Vagina (tissue), 2 donors: ENCODE measurements around the gene GPR37L1. TPM values are rescaled to one million over a fixed set of nuclear protein-coding genes. Genes with fewer than 3 reads are reported as not detected.
"Not testable (repeated sequence)": the region's sequence is repeated elsewhere in the genome, so short reads cannot be mapped to it uniquely, and the experiment has no call there.

Source experiments
- DNase-seq, 2 donors: peaks; one replicate each; pipeline ENCODE4 v3.0.0-alpha.2; 2017; ENCODE audit errors: extremely low spot score in 2 of 2
- H3K27ac ChIP-seq: fragments of 200-600 bp; sonication (generic); one replicate; pipeline ENCODE4 v1.5.1; 2019
- H3K27me3 ChIP-seq: fragments of 200-600 bp; sonication (generic); one replicate; pipeline ENCODE4 v1.5.1; 2019
- H3K36me3 ChIP-seq, 2 donors: fragments of 200-600 bp; sonication (generic); one replicate each; pipeline ENCODE4 v1.5.1; 2017 to 2019
- H3K4me1 ChIP-seq: fragments of 200-600 bp; sonication (generic); one replicate; pipeline ENCODE4 v1.5.1; 2019
- H3K4me3 ChIP-seq, 2 donors: fragments of 200-600 bp; sonication (generic); 1 replicate in 1 of 2; 2 replicates in 1 of 2; pipeline ENCODE4 v1.5.1; 2016 to 2019
- H3K9me3 ChIP-seq: fragments of 200-600 bp; sonication (generic); one replicate; pipeline ENCODE4 v1.5.1; 2019
- CTCF ChIP-seq, 3 experiments: fragments of 450-650 bp in 2 of 3; fragments of 200-600 bp in 1 of 3; sonication (generic) in 1 of 3; IDR thresholded peaks; one replicate each; pipeline ENCODE4 v1.5.1; 2017 to 2019; ENCODE audit warnings: antibody characterized with exemption in 3 of 3, mild to moderate bottlenecking in 2 of 3, moderate library complexity in 2 of 3
- POLR2A ChIP-seq, 2 donors: fragments of 450-650 bp; IDR thresholded peaks; one replicate each; pipeline ENCODE4 v1.6.1; 2017; ENCODE audit warnings: antibody characterized with exemption in 2 of 2, mild to moderate bottlenecking in 2 of 2, moderate library complexity in 2 of 2
- POLR2AphosphoS5 ChIP-seq, 2 donors: sonication (generic); formaldehyde crosslinking; IDR thresholded peaks; one replicate each; pipeline ENCODE4 v1.9.0; 2017; ENCODE audit warnings: antibody characterized with exemption in 2 of 2, mild to moderate bottlenecking in 2 of 2, low read depth in 1 of 2; ENCODE audit not compliant: insufficient read depth in 1 of 2
- intact Hi-C: fragments of 100-400 bp; cut with DNase I; formaldehyde crosslinking; loops from one replicate; pipeline ENCODE4 v1.15.1; 2023
- total RNA-seq: library from RNA; depleted of rRNA; stranded (reverse); fragments of >200 nt; gene quantifications from one replicate; pipeline ENCODE4 v1.2.3, GENCODE V29; 2016

The GPR37L1 gene
- total RNA-seq, 1 donor from 2014 or later = 0.25 TPM

- H3K9me3 ChIP-seq = no peaks in the 10 kb centered on the region
- intact Hi-C loops = no loop called here
- H3K4me1 ChIP-seq = no peaks in the 10 kb centered on the region
- no peak for TF ChIP-seq POLR2AphosphoS5 (IDR thresholded peaks at IDR 0.05; ENCODE audit: insufficient read depth in 1 of 2, low read depth in 1 of 2)
- DNase-seq = no peak
- no peaks in the 10 kb centered on the region for H3K36me3 ChIP-seq
- H3K27ac ChIP-seq = no peak overlapping the region
- no peak overlapping the region for H3K4me3 ChIP-seq
- no peaks in the 10 kb centered on the region for H3K27me3 ChIP-seq
Observed at GRCh38 chr1:202173993-202174392, 51.3 kb downstream of the GPR37L1 start.

DNA sequence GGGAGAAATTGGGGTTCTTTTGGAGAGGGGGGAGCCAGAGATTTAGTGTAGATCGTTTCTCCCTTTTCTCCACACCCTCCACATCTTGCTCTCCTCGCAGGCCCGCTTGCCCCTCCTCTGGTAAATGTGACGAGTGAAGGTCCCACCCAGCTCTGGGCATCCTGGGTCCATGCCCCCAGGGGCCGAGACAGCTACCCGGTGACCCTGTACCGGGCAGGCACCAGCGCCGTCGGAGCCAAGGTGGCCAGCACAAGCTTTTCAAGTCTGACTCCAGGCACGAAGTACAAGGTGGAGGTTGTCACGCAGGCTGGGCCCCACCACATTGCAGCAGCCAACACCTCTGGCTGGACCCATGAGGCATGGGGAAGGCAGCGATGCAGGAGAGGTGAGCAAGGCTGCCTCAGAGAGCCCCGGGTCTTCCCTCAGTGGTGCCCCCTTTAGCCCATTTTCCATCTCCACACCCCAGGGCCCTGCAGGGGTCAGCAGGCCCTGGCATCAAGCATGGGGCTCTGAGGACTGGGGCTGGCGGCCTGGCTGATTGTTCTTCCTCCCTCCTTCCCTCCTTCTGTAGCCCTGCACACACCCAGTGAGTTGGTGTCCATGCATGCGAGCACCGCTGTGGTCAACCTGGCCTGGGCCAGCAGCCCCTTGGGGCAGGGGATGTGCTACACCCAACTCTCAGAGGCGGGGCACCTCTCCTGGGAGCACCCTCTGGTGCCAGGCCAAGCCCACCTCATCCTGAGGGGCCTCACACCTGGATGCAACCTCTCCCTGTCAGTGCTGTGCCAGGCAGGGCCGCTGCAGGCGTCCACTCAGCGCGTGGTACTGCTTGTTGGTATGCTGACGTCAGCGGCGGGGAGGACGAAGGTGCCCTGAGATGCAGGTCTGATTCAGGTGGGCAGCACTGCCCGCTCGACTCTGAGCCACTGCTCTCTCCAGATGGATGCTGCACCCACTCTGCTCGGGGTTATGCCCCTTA, 54.5 kb downstream of the GPR37L1 start:
- no peak for DNase-seq
- Histone ChIP-seq H3K4me3 (no peak overlapping the region), H3K36me3 (no peaks in the 10 kb centered on the region), H3K27ac (no peak overlapping the region), H3K9me3 (no peaks in the 10 kb centered on the region), H3K4me1 (no peaks in the 10 kb centered on the region), H3K27me3 (no peaks in the 10 kb centered on the region)
- TF ChIP-seq POLR2A (IDR thresholded peaks at IDR 0.05) = no peak
- no peak for TF ChIP-seq CTCF (IDR thresholded peaks at IDR 0.05)
- TF ChIP-seq POLR2AphosphoS5 (IDR thresholded peaks at IDR 0.05; ENCODE audit: insufficient read depth in 1 of 2, low read depth in 1 of 2) = no peak
- intact Hi-C loops = no loop called here

GRCh38 chr1:202179828-202180750, 57.4 kb downstream of the GPR37L1 start:
- intact Hi-C loops = loop anchor here (10.0 kb wide), 1 partner anchor 535 kb away; the partner anchor contains the start of gene SYT2
- Histone ChIP-seq H3K27ac (no peak overlapping the region), H3K27me3 (no peaks in the 10 kb centered on the region), H3K9me3 (no peaks in the 10 kb centered on the region), H3K36me3 (no peaks in the 10 kb centered on the region), H3K4me1 (peaks cover 5% of the 10 kb centered on the region), H3K4me3 (no peak overlapping the region)
- no peak for DNase-seq
- TF ChIP-seq POLR2AphosphoS5 (IDR thresholded peaks at IDR 0.05; ENCODE audit: insufficient read depth in 1 of 2, low read depth in 1 of 2) (no peak), CTCF (IDR thresholded peaks at IDR 0.05) (no peak), POLR2A (IDR thresholded peaks at IDR 0.05) (no peak)

DNA sequence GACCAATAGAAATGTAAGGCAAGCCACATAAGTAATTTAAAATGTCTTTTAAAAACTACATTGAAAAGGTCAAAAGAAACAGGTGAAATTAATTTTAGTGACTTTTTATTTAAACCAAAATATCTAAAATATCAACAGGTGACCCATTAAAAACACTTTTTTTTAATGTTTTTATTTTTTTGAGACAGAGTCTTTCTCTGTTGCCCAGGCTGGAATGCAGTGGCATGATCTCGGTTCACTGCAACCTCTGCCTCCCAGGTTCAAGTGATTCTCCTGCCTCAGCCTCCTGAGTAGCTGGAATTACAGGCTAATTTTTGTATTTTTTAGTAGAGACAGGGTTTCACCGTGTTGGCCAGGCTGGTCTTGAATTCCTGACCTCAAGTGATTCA, 58.0 kb downstream of the GPR37L1 start:
- not testable (repeated sequence) for H3K9me3 ChIP-seq, H3K4me3 ChIP-seq, H3K27me3 ChIP-seq, DNase-seq, H3K27ac ChIP-seq, H3K36me3 ChIP-seq, H3K4me1 ChIP-seq
- intact Hi-C loops = loop anchor here (10.0 kb wide), 1 partner anchor 534 kb away; the partner anchor contains the start of gene SYT2

DNA sequence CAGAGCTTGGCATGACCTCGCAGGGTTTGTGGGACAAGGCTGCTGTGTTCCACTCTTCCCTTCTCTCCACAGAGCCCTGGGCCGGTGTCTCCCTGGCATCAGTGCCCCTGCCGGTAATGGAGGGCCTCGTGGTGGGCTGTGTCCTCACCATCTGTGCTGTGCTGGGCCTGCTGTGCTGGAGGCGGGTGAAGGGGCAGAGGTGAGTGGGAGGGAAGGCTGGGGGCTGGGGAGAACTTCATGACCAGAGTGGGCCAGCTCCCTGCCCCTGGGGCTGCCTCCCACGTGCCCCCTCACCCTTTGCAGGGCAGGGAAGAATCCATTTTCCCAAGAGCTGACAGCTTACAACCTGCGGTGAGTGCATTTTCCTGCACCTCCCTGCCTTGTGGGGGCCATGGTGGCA, 58.9 kb downstream of the GPR37L1 start:
- intact Hi-C loops = loop anchor here (10.0 kb wide), 1 partner anchor 533 kb away; the partner anchor contains the start of gene SYT2
- Histone ChIP-seq H3K27ac (no peak overlapping the region), H3K4me1 (peaks cover 5% of the 10 kb centered on the region), H3K4me3 (no peak overlapping the region), H3K36me3 (no peaks in the 10 kb centered on the region), H3K27me3 (no peaks in the 10 kb centered on the region), H3K9me3 (no peaks in the 10 kb centered on the region)
- no peak for DNase-seq
- TF ChIP-seq POLR2AphosphoS5 (IDR thresholded peaks at IDR 0.05; ENCODE audit: insufficient read depth in 1 of 2, low read depth in 1 of 2) = no peak
- TF ChIP-seq POLR2A (IDR thresholded peaks at IDR 0.05) = no peak
- no peak for TF ChIP-seq CTCF (IDR thresholded peaks at IDR 0.05)
